A673 (cell line): Measurements from ENCODE around the gene MPO. TPM values are rescaled to one million over a fixed set of nuclear protein-coding genes. Genes with fewer than 3 reads are reported as not detected.

Experiments used
- BruUV-seq: library from RNA; stranded (reverse); fragments of 400-500 nt; replicated peaks from 2 replicates; lab custom pipeline; 2021; lab: Mats Ljungman, UMichigan
- CTCF ChIA-PET: fragments of 300-600 bp; sonication (Branson Sonifier 250); formaldehyde crosslinking; loops from one replicate; lab custom pipeline; 2022; ENCODE audit warnings: antibody characterized with exemption; lab: Charles Lee
- POLR2A ChIA-PET: fragments of 300-600 bp; sonication (Branson Sonifier 250); formaldehyde crosslinking; loops from one replicate; lab custom pipeline; 2022; ENCODE audit warnings: antibody characterized with exemption; ENCODE audit not compliant: low non-redundant PET; lab: Charles Lee
- DNase-seq: peaks from one replicate; pipeline ENCODE4 v3.0.0-alpha.2; 2015; ENCODE audit warnings: low spot score
- H3K27ac ChIP-seq: fragments of 200-600 bp; sonication (generic); 2 replicates; pipeline ENCODE4 v1.5.1; 2016; ENCODE audit warnings: mixed run types, low read depth, mild to moderate bottlenecking, mixed read lengths, antibody characterized with exemption, low read length; ENCODE audit not compliant: poor library complexity, severe bottlenecking
- H3K27me3 ChIP-seq: fragments of 200-600 bp; sonication (generic); replicated peaks from 2 replicates; pipeline ENCODE4 v1.6.1; 2017; ENCODE audit warnings: mixed run types, low read depth, mild to moderate bottlenecking, mixed read lengths, antibody characterized with exemption, low read length; ENCODE audit not compliant: insufficient read depth, poor library complexity
- H3K36me3 ChIP-seq: fragments of 200-600 bp; sonication (generic); 2 replicates; pipeline ENCODE4 v1.6.1; 2016; ENCODE audit warnings: mixed run types, mild to moderate bottlenecking, mixed read lengths, antibody characterized with exemption, low read length; ENCODE audit not compliant: insufficient read depth, poor library complexity, severe bottlenecking
- H3K4me1 ChIP-seq: fragments of 200-600 bp; sonication (generic); 2 replicates; pipeline ENCODE4 v1.6.1; 2017; ENCODE audit warnings: mixed run types, mild to moderate bottlenecking, mixed read lengths, antibody characterized with exemption, low read length; ENCODE audit not compliant: insufficient read depth, poor library complexity, severe bottlenecking
- H3K4me3 ChIP-seq: fragments of 200-600 bp; sonication (generic); 2 replicates; pipeline ENCODE4 v1.5.1; 2016; ENCODE audit warnings: low read depth, mixed run types, mild to moderate bottlenecking, mixed read lengths, low read length; ENCODE audit not compliant: poor library complexity, severe bottlenecking
- H3K9me3 ChIP-seq: fragments of 200-600 bp; sonication (generic); 2 replicates; pipeline ENCODE4 v1.6.1; 2016; ENCODE audit warnings: mixed run types, low read depth, mild to moderate bottlenecking, mixed read lengths, antibody characterized with exemption, low read length; ENCODE audit not compliant: poor library complexity, severe bottlenecking
- CTCF ChIP-seq: fragments of 300-800, 200-600 bp; sonication (generic); conservative IDR thresholded peaks from 2 replicates; pipeline ENCODE4 v1.5.1; 2017; ENCODE audit warnings: low read depth, mild to moderate bottlenecking, antibody characterized with exemption, low read length, moderate library complexity, mixed read lengths
- EZH2 ChIP-seq: fragments of 200-600 bp; sonication (generic); IDR thresholded peaks from 2 replicates; pipeline ENCODE4 v1.6.1; 2017; ENCODE audit warnings: borderline replicate concordance, low read depth, mild to moderate bottlenecking, mixed read lengths, antibody characterized with exemption, low read length; ENCODE audit not compliant: poor library complexity, severe bottlenecking
- intact Hi-C: fragments of 100-400 bp; cut with micrococcal nuclease; formaldehyde crosslinking; loops from one replicate; pipeline ENCODE4 v1.10.0; 2022; ENCODE audit not compliant: unreplicated experiment
- total RNA-seq: library from RNA; stranded (reverse); gene quantifications from 2 replicates; pipeline ENCODE4 v1.2.3, GENCODE V29; 2021

Gene MPO
- total RNA-seq, 1 experiment from 2014 or later: not detected

GRCh38 chr17:58229384-58229783 is 51.4 kb downstream of the MPO start:
- BruUV-seq: no TSS peak
- H3K4me1 ChIP-seq: no peaks in the 10 kb centered on the region
- intact Hi-C loops: no loop called here
- H3K27ac ChIP-seq: no peak overlapping the region
- H3K27me3 ChIP-seq: peaks cover 3% of the 10 kb centered on the region
- DNase-seq: no peak
- no peak overlapping the region for H3K4me3 ChIP-seq
- ChIA-PET POLR2A (no interaction called here), CTCF (interaction anchor here (0.7 kb wide), 1 partner anchor 40 kb away, joined by 3 read pairs; no protein-coding TSS in a partner anchor)
- TF ChIP-seq EZH2 (no peak), CTCF (no peak)
- H3K9me3 ChIP-seq: no peaks in the 10 kb centered on the region
- no peaks in the 10 kb centered on the region for H3K36me3 ChIP-seq

- Histone ChIP-seq H3K9me3 (no peaks in the 10 kb centered on the region), H3K27ac (no peak overlapping the region), H3K36me3 (no peaks in the 10 kb centered on the region), H3K27me3 (no peaks in the 10 kb centered on the region), H3K4me1 (no peaks in the 10 kb centered on the region), H3K4me3 (no peak overlapping the region)
- no TSS peak for BruUV-seq
- ChIA-PET POLR2A (interaction anchor here (0.6 kb wide), 1 partner anchor 113 kb away, joined by 5 read pairs; no protein-coding TSS in a partner anchor), CTCF (no interaction called here)
- intact Hi-C loops: no loop called here
- no peak for DNase-seq
- TF ChIP-seq EZH2: no peak
- TF ChIP-seq CTCF: no peak
These were observed 52.1 kb downstream of the MPO start for GRCh38 chr17:58228679-58229078.

GRCh38 chr17:58227733-58228132 is 53.0 kb downstream of the MPO start:
- DNase-seq: no peak
- POLR2A ChIA-PET: interaction anchor here (0.7 kb wide), 1 partner anchor 9 kb away, joined by 3 read pairs; the partner anchor contains the start of gene MKS1
- Histone ChIP-seq H3K4me1 (no peaks in the 10 kb centered on the region), H3K27me3 (no peaks in the 10 kb centered on the region), H3K4me3 (no peak overlapping the region), H3K36me3 (no peaks in the 10 kb centered on the region), H3K9me3 (no peaks in the 10 kb centered on the region), H3K27ac (no peak overlapping the region)
- TF ChIP-seq CTCF (no peak), EZH2 (no peak)
- CTCF ChIA-PET: interaction anchor here (0.6 kb wide), 1 partner anchor 221 kb away, joined by 6 read pairs; no protein-coding TSS in a partner anchor
- intact Hi-C loops: no loop called here
- no TSS peak for BruUV-seq
